OCI-LY1 (cell line): ENCODE data around the gene ANKRD36C.
A peak's percentile ranks its signal among the peaks of the same experiment; 100 is the strongest.
"Not testable (repeated sequence)": the region's sequence is repeated elsewhere in the genome, so short reads cannot be mapped to it uniquely, and the experiment has no call there.

Experiments used
- H2AFZ ChIP-seq: fragments of 200-600 bp; sonication (generic), shearing (Covaris generic); 2 replicates; pipeline ENCODE4 v1.6.0; 2014; ENCODE audit warnings: antibody characterized with exemption, mild to moderate bottlenecking, low read length
- H3F3A ChIP-seq: fragments of 200-600 bp; sonication (generic), shearing (Covaris generic); 2 replicates; pipeline ENCODE4 v1.6.0; 2014; ENCODE audit warnings: mild to moderate bottlenecking, antibody characterized with exemption, low read length, moderate library complexity; ENCODE audit not compliant: insufficient read depth
- H3K27ac ChIP-seq: fragments of 200-600 bp; sonication (generic); 2 replicates; pipeline ENCODE4 v1.5.1; 2014; ENCODE audit warnings: low read length, mixed run types, mild to moderate bottlenecking, low read depth; ENCODE audit not compliant: poor library complexity, severe bottlenecking
- H3K27me3 ChIP-seq: fragments of 200-600 bp; sonication (generic); 2 replicates; pipeline ENCODE4 v1.6.0; 2014; ENCODE audit warnings: antibody characterized with exemption, mild to moderate bottlenecking, low read length, moderate library complexity; ENCODE audit not compliant: insufficient read depth
- H3K36me3 ChIP-seq: fragments of 200-600 bp; sonication (generic); 2 replicates; pipeline ENCODE4 v1.6.1; 2014; ENCODE audit warnings: mild to moderate bottlenecking, antibody characterized with exemption, low read length, moderate library complexity, mixed read lengths; ENCODE audit not compliant: insufficient read depth
- H3K4me1 ChIP-seq: fragments of 200-600 bp; sonication (generic); 2 replicates; pipeline ENCODE4 v1.5.1; 2014; ENCODE audit warnings: mild to moderate bottlenecking, low read length, moderate library complexity; ENCODE audit not compliant: insufficient read depth, severe bottlenecking
- H3K4me2 ChIP-seq: fragments of 200-600 bp; sonication (generic), shearing (Covaris generic); 2 replicates; pipeline ENCODE4 v1.6.1; 2014; ENCODE audit warnings: low read length
- H3K4me3 ChIP-seq: fragments of 200-600 bp; sonication (generic); 2 replicates; pipeline ENCODE4 v1.5.1; 2014; ENCODE audit warnings: low read length, low read depth, mild to moderate bottlenecking, mixed read lengths; ENCODE audit not compliant: poor library complexity, severe bottlenecking
- H3K79me2 ChIP-seq: fragments of 200-600 bp; shearing (Covaris generic); 2 replicates; pipeline ENCODE4 v1.6.1; 2016; ENCODE audit warnings: mixed run types, low read length, mixed read lengths; ENCODE audit not compliant: insufficient read depth
- H3K9ac ChIP-seq: fragments of 200-600 bp; sonication (generic), shearing (Covaris generic); 2 replicates; pipeline ENCODE4 v1.6.1; 2014; ENCODE audit warnings: mild to moderate bottlenecking, low read length, mixed read lengths
- H3K9me2 ChIP-seq: fragments of 200-600 bp; sonication (generic), shearing (Covaris generic); 2 replicates; pipeline ENCODE4 v1.6.1; 2014; ENCODE audit warnings: low read depth, mild to moderate bottlenecking, low read length, mixed read lengths
- H3K9me3 ChIP-seq: fragments of 200-600 bp; shearing (Covaris generic); 2 replicates; pipeline ENCODE4 v1.6.1; 2014; ENCODE audit warnings: low read length, mixed read lengths
- H4K20me1 ChIP-seq: fragments of 200-600 bp; sonication (generic), shearing (Covaris generic); 2 replicates; pipeline ENCODE4 v1.6.0; 2016; ENCODE audit warnings: mild to moderate bottlenecking, low read length; ENCODE audit not compliant: insufficient read depth
- CTCF ChIP-seq: fragments of 200-600 bp; sonication (generic), shearing (Covaris generic); IDR thresholded peaks from 2 replicates; pipeline ENCODE4 v1.5.1; 2017; ENCODE audit warnings: mild to moderate bottlenecking, antibody characterized with exemption, low read length, moderate library complexity, mixed read lengths

Gene ANKRD36C

DNA sequence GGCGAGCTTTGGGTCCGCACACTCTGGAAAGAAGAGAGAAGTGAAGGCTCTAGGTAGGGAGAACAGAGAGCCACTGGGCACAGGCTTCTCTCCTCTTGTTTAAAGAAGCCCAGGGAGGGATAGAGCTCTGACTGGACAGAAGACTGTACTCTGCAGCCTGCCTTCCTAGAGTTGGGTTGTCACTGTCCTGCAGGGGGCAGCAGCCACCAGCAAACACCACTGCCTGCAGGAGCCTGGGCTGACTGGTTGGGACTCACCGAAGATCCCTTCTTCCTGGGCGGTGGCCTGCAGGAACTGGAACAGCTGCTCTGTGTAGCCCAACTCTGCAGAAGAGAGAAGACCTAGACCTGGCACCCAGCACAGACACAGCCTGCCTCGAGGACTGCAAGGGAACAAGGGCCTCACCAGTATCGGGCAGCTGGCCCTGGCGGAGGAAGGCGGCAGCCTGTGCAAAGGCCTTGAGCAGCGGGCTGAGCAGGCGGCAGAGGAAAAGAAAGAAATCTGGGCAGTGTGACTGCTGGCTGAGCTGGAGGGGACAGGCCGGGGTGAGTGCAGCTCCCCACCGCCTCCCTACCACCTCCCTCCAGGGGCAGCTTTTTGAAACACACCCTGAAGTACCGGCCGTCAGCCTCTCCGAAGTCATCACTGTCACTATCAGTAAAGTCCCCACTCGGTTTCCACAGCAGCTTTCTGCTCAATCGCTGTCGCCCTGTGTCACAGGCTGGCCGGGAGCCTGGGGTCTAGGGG lies 31.2 kb upstream of the ANKRD36C start:
- H3K27me3 ChIP-seq, H3K9ac ChIP-seq, H3K4me3 ChIP-seq, H3K9me2 ChIP-seq, H3K4me2 ChIP-seq, H3K4me1 ChIP-seq, H3F3A ChIP-seq, H2AFZ ChIP-seq, H4K20me1 ChIP-seq, H3K9me3 ChIP-seq, H3K27ac ChIP-seq, H3K79me2 ChIP-seq, H3K36me3 ChIP-seq: not testable (repeated sequence)
- peak; percentile 63 for TF ChIP-seq CTCF

GRCh38 chr2:96022126-96022525 lies 30.5 kb upstream of the ANKRD36C start:
- H3K4me1 ChIP-seq, H4K20me1 ChIP-seq, H3K27me3 ChIP-seq, H3F3A ChIP-seq, H2AFZ ChIP-seq, H3K9ac ChIP-seq, H3K9me3 ChIP-seq, H3K9me2 ChIP-seq, H3K4me2 ChIP-seq, H3K36me3 ChIP-seq, H3K27ac ChIP-seq, H3K79me2 ChIP-seq, H3K4me3 ChIP-seq: not testable (repeated sequence)

GRCh38 chr2:96021142-96021541 lies 29.5 kb upstream of the ANKRD36C start:
- H3K9me3 ChIP-seq, H3K27me3 ChIP-seq, H3K4me2 ChIP-seq, H3K9me2 ChIP-seq, H3K4me1 ChIP-seq, H3K36me3 ChIP-seq, H3F3A ChIP-seq, H3K4me3 ChIP-seq, H3K27ac ChIP-seq, H3K9ac ChIP-seq, H4K20me1 ChIP-seq, H3K79me2 ChIP-seq, H2AFZ ChIP-seq: not testable (repeated sequence)

- H3K4me1 ChIP-seq, H3F3A ChIP-seq, H3K36me3 ChIP-seq, H4K20me1 ChIP-seq, H3K9ac ChIP-seq, H3K27ac ChIP-seq, H3K9me3 ChIP-seq, H3K27me3 ChIP-seq, H2AFZ ChIP-seq, H3K4me2 ChIP-seq, H3K79me2 ChIP-seq, H3K4me3 ChIP-seq, H3K9me2 ChIP-seq: not testable (repeated sequence)
Measured at GRCh38 chr2:96019909-96020590, 28.4 kb upstream of the ANKRD36C start.

GRCh38 chr2:96016321-96016720 lies 24.7 kb upstream of the ANKRD36C start:
- not testable (repeated sequence) for H2AFZ ChIP-seq, H3K79me2 ChIP-seq, H3K36me3 ChIP-seq, H3F3A ChIP-seq, H3K9ac ChIP-seq, H4K20me1 ChIP-seq, H3K4me2 ChIP-seq, H3K4me3 ChIP-seq, H3K4me1 ChIP-seq, H3K9me3 ChIP-seq, H3K27me3 ChIP-seq, H3K27ac ChIP-seq, H3K9me2 ChIP-seq
